ENCODE measurements around the gene LYRM7.

The LYRM7 gene

DNA sequence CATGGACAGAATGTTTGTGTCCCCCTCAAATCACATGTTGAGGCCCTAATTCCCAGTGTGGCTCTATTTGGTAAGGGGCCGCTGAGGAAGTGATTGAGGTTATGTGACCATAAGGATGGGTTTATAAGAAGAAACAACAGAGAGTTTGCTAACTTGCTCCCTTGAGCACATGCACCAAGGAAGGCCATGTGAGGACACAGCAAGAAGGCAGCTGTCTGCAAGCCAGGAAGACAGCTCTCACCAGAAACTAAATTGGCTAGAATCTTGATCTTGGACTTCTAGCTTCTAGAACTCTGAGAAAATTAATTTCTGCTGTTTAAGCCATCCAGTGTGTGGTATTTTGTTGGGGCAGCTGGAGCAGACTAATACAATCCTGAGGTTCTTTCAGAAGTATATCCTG lies 57.9 kb downstream of the LYRM7 start:
- no peak for TF ChIP-seq TAF1 (IDR thresholded peaks at IDR 0.05; ENCODE audit: borderline replicate concordance, insufficient read depth, low read length)
- no peak for TF ChIP-seq POLR2AphosphoS5 (IDR thresholded peaks at IDR 0.05; ENCODE audit: low read depth, low read length)
- TF ChIP-seq, protein P1, sequence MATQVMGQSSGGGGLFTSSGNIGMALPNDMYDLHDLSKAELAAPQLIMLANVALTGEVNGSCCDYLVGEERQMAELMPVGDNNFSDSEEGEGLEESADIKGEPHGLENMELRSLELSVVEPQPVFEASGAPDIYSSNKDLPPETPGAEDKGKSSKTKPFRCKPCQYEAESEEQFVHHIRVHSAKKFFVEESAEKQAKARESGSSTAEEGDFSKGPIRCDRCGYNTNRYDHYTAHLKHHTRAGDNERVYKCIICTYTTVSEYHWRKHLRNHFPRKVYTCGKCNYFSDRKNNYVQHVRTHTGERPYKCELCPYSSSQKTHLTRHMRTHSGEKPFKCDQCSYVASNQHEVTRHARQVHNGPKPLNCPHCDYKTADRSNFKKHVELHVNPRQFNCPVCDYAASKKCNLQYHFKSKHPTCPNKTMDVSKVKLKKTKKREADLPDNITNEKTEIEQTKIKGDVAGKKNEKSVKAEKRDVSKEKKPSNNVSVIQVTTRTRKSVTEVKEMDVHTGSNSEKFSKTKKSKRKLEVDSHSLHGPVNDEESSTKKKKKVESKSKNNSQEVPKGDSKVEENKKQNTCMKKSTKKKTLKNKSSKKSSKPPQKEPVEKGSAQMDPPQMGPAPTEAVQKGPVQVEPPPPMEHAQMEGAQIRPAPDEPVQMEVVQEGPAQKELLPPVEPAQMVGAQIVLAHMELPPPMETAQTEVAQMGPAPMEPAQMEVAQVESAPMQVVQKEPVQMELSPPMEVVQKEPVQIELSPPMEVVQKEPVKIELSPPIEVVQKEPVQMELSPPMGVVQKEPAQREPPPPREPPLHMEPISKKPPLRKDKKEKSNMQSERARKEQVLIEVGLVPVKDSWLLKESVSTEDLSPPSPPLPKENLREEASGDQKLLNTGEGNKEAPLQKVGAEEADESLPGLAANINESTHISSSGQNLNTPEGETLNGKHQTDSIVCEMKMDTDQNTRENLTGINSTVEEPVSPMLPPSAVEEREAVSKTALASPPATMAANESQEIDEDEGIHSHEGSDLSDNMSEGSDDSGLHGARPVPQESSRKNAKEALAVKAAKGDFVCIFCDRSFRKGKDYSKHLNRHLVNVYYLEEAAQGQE (IDR thresholded peaks at IDR 0.05; ENCODE audit: insufficient read depth in 1 of 2, low read depth in 2 of 2, low read length in 2 of 2), result no peak
- no peak for TF ChIP-seq FOXP2 (optimal IDR thresholded peaks at IDR 0.05; ENCODE audit: borderline replicate concordance, extremely low read depth, extremely low read length, insufficient read depth)
- TF ChIP-seq SIN3A (IDR thresholded peaks at IDR 0.05; ENCODE audit: borderline replicate concordance, insufficient read depth, low read length), result no peak

DNA sequence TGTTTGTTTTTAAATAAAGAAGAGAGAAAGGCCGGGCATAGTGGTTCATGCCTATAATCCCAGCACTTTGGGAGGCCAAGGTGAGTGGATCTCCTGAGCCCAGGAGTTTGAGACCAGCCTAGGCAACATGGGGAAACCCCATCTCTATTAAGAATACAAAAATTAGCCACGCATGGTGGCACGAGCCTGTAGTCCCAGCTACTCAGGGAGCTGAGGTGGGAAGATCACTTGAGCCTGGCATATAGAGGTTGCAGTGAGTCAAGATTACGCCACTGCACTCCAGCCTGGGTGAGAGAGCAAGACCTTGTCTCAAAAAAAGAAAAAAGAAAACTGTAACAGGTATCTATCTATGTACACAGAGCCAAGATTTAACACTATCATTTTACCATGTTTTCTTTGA lies 58.9 kb downstream of the LYRM7 start:
- TF ChIP-seq FOXP2 (optimal IDR thresholded peaks at IDR 0.05; ENCODE audit: borderline replicate concordance, extremely low read depth, extremely low read length, insufficient read depth) (no peak), POLR2AphosphoS5 (IDR thresholded peaks at IDR 0.05; ENCODE audit: low read depth, low read length) (no peak), TAF1 (IDR thresholded peaks at IDR 0.05; ENCODE audit: borderline replicate concordance, insufficient read depth, low read length) (no peak), SIN3A (IDR thresholded peaks at IDR 0.05; ENCODE audit: borderline replicate concordance, insufficient read depth, low read length) (no peak)
- TF ChIP-seq, protein P1 (IDR thresholded peaks at IDR 0.05; ENCODE audit: insufficient read depth in 1 of 2, low read depth in 2 of 2, low read length in 2 of 2), result no peak

DNA sequence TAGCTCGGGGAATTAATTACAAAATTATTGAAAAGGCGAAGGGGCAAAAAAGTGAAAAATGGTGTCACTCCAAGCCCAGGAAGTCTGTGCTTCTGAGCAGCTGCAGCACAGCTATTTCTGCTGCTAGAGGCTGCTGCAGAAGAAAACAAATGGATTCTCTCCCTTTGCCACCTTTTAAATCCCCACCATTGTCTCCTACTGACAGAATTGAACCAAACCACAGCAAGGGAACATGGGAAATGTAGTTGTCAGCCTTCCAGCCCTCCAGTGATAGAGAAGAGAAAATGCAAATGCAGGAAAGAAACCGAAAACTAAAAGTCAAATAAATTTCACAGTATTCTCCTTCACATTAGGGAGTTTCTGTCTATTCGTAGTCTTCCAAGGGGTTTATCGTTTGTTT lies 59.7 kb downstream of the LYRM7 start:
- no peak for TF ChIP-seq TAF1 (IDR thresholded peaks at IDR 0.05; ENCODE audit: borderline replicate concordance, insufficient read depth, low read length)
- TF ChIP-seq POLR2AphosphoS5 (IDR thresholded peaks at IDR 0.05; ENCODE audit: low read depth, low read length), result no peak
- no peak for TF ChIP-seq SIN3A (IDR thresholded peaks at IDR 0.05; ENCODE audit: borderline replicate concordance, insufficient read depth, low read length)
- TF ChIP-seq, protein P1 (IDR thresholded peaks at IDR 0.05; ENCODE audit: insufficient read depth in 1 of 2, low read depth in 2 of 2, low read length in 2 of 2), result no peak
- TF ChIP-seq FOXP2 (optimal IDR thresholded peaks at IDR 0.05; ENCODE audit: borderline replicate concordance, extremely low read depth, extremely low read length, insufficient read depth), result no peak

DNA sequence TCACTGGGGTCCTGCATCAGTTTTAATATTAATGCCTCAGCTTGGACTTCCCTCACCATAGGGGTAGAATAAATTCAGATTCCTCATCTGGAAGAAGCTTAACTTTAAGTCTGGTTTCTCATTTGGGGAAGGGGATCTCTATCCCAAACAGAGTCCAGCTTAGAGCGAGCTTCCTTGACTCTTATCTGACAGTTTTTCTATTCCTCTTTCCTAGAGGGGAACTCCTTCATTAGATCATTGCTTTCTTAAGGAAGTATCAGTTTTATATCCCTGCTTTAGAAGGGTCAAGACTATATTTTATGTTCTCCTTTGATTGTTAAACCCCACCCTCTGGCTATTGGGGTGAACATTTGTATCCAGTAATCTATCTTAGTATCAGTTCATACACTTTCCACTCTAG lies 68.9 kb downstream of the LYRM7 start:
- TF ChIP-seq, protein P1 (IDR thresholded peaks at IDR 0.05; ENCODE audit: insufficient read depth in 1 of 2, low read depth in 2 of 2, low read length in 2 of 2), result no peak
- TF ChIP-seq FOXP2 (optimal IDR thresholded peaks at IDR 0.05; ENCODE audit: borderline replicate concordance, extremely low read depth, extremely low read length, insufficient read depth), result no peak
- TF ChIP-seq TAF1 (IDR thresholded peaks at IDR 0.05; ENCODE audit: borderline replicate concordance, insufficient read depth, low read length), result no peak
- TF ChIP-seq POLR2AphosphoS5 (IDR thresholded peaks at IDR 0.05; ENCODE audit: low read depth, low read length), result no peak
- TF ChIP-seq SIN3A (IDR thresholded peaks at IDR 0.05; ENCODE audit: borderline replicate concordance, insufficient read depth, low read length), result no peak

DNA sequence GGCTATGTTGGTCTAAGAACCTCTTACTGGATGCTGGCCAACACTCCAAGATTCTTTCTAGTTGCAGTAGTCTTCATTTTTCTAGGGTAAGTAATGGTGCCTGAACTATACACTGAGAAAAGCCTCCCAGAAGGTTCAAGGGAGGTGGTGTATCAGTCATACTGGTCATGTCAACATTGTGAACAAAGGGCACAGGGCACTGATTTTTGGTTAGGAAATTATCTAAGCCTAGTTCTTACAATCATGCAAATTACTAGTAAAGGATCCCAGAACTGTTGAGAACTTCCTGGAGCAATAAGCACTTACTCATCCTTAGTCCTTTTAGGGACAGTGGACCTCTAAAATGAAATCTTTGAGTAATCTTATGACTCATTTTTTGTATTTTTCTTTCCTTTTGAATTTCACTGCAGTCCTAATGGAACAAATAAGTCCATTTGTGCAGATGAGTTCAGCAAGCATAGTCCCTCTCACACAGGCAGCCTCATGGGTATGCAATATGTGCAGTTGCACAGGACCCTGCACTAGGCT lies 72.0 kb downstream of the LYRM7 start:
- TF ChIP-seq TAF1 (IDR thresholded peaks at IDR 0.05; ENCODE audit: borderline replicate concordance, insufficient read depth, low read length) (no peak), POLR2AphosphoS5 (IDR thresholded peaks at IDR 0.05; ENCODE audit: low read depth, low read length) (no peak), SIN3A (IDR thresholded peaks at IDR 0.05; ENCODE audit: borderline replicate concordance, insufficient read depth, low read length) (no peak), FOXP2 (optimal IDR thresholded peaks at IDR 0.05; ENCODE audit: borderline replicate concordance, extremely low read depth, extremely low read length, insufficient read depth) (no peak)
- TF ChIP-seq, protein P1 (IDR thresholded peaks at IDR 0.05; ENCODE audit: insufficient read depth in 1 of 2, low read depth in 2 of 2, low read length in 2 of 2), result no peak

Data from PFSK-1 (cell line).